ENCODE results near the gene HSP90AA1. TPM values are rescaled to one million over a fixed set of nuclear protein-coding genes. Genes with fewer than 3 reads are reported as not detected.

HSP90AA1 gene
- total RNA-seq, 4 donors from 2014 or later = 227 to 609 (median 488) TPM

DNA sequence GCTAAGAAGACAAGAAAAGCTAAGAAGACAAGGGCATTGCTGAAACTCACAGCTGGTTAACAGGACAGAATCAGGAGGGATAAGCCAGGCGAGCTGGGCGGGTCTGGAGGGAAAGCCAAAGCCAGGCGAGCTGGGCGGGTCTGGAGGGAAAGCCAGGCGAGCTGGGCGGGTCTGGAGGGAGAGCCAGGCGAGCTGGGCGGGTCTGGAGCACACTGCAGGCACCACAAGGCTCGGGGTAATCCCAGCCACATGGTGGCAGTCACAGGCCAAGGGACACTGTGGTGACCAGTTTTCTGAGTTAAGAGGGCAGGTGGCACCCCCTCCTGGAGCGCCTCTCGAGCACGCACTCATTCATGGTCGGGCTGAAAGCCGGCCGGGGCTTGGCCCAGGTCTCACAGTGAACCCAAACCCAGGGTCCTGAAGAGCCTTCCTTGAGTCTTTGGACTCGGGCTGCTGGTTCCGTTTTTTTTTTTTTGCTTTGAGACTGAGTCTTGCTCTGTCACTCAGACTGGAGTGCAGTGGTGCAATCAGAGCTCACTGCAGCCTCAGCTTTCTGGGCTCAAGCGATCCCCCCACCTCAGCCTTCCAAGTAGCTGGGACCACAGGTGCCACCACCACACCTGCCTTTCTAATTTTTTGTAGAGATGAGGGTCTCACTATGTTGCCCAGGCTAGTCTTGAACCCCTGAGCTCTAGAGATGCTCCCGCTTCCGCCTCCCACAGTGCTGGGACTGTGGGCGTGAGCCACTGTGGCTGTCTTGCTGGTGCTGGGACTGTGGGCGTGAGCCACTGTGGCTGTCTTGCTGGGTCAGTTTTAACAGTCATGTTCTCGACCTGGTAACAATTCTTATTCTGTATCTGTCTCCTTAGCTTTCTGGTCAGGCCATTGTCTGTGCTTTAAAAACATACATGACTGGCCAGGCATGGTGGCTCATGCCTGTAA lies 40.2 kb downstream of the HSP90AA1 start:
- TF ChIP-seq, protein P1, sequence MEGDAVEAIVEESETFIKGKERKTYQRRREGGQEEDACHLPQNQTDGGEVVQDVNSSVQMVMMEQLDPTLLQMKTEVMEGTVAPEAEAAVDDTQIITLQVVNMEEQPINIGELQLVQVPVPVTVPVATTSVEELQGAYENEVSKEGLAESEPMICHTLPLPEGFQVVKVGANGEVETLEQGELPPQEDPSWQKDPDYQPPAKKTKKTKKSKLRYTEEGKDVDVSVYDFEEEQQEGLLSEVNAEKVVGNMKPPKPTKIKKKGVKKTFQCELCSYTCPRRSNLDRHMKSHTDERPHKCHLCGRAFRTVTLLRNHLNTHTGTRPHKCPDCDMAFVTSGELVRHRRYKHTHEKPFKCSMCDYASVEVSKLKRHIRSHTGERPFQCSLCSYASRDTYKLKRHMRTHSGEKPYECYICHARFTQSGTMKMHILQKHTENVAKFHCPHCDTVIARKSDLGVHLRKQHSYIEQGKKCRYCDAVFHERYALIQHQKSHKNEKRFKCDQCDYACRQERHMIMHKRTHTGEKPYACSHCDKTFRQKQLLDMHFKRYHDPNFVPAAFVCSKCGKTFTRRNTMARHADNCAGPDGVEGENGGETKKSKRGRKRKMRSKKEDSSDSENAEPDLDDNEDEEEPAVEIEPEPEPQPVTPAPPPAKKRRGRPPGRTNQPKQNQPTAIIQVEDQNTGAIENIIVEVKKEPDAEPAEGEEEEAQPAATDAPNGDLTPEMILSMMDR (IDR thresholded peaks at IDR 0.05 in 4 of 5, conservative IDR thresholded peaks at IDR 0.05 in 1 of 5) = peak; percentile 43 to 69 (median 56)
- no peak for TF ChIP-seq POLR2A (IDR thresholded peaks at IDR 0.05)
- Histone ChIP-seq H3K4me3 (no peak overlapping the region), H3K27ac (peak overlapping the region; percentile 58 to 77 (median 70)), H3K36me3 (peaks cover 0 to 78% of the 10 kb centered on the region in 2 donors), H3K4me1 (peaks cover 36% of the 10 kb centered on the region in 2 donors), H3K9me3 (no peaks in the 10 kb centered on the region), H3K27me3 (no peaks in the 10 kb centered on the region)
- ATAC-seq = peak; percentile 54 to 87
- DNase-seq = peak; percentile 79 to 93
- intact Hi-C loops (cut with DNase I; ENCODE audit: low total_unique reads) (loop anchor here (1.0 to 5.0 kb wide), 4 partner anchors 40 to 284 kb away; partner anchors contain the start of genes HSP90AA1 and PPP2R5C), in situ Hi-C loops (cut with MboI; ENCODE audit: low sequenced_read_pairs in 4 of 4) (loop anchor here in 3 of 4 donors (10.0 kb wide), 2 partner anchors 48 to 268 kb away; partner anchors contain the start of gene ZNF839 (in 1 of the 3))

DNA sequence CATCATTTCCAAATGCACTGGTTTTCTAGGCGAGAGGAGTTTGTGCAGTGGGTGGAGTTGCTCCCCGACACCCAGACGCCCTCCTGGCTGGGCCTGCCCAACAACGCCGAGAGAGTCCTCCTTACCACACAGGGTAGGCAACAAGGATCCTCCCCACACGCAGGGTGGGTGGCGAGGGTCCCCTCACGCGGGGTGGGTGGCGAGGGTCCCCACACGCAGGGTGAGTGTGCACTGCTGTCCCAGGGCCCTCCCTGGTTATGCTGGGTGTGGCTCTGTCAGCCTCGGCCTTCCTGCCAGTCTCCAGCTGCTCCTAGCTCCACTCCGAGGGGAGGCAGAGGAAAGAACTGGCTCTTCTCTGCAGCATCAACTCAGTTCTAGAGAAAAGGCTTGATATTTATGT lies 42.3 kb downstream of the HSP90AA1 start:
- H3K27ac ChIP-seq = peak overlapping the region; percentile 70 to 85 (median 82)
- no peaks in the 10 kb centered on the region for H3K9me3 ChIP-seq
- TF ChIP-seq, protein P1 (IDR thresholded peaks at IDR 0.05 in 4 of 5, conservative IDR thresholded peaks at IDR 0.05 in 1 of 5) = no peak
- TF ChIP-seq POLR2A (IDR thresholded peaks at IDR 0.05) = no peak
- H3K27me3 ChIP-seq = no peaks in the 10 kb centered on the region
- H3K4me3 ChIP-seq = no peak overlapping the region
- intact Hi-C loops (cut with DNase I; ENCODE audit: low total_unique reads) = loop anchor here (5.0 kb wide), 1 partner anchor 82 kb away; the partner anchor contains the start of gene DYNC1H1
- DNase-seq = no peak
- in situ Hi-C loops (cut with MboI; ENCODE audit: low sequenced_read_pairs in 4 of 4) = loop anchor here (5.0 to 10.0 kb wide), 3 partner anchors 50 to 270 kb away; partner anchors contain the start of gene ZNF839 (in 1 of the 4)
- H3K4me1 ChIP-seq = peaks cover 22 to 26% of the 10 kb centered on the region in 2 donors
- ATAC-seq = no peak
- peaks cover under 1 to 79% of the 10 kb centered on the region in 2 donors for H3K36me3 ChIP-seq

DNA sequence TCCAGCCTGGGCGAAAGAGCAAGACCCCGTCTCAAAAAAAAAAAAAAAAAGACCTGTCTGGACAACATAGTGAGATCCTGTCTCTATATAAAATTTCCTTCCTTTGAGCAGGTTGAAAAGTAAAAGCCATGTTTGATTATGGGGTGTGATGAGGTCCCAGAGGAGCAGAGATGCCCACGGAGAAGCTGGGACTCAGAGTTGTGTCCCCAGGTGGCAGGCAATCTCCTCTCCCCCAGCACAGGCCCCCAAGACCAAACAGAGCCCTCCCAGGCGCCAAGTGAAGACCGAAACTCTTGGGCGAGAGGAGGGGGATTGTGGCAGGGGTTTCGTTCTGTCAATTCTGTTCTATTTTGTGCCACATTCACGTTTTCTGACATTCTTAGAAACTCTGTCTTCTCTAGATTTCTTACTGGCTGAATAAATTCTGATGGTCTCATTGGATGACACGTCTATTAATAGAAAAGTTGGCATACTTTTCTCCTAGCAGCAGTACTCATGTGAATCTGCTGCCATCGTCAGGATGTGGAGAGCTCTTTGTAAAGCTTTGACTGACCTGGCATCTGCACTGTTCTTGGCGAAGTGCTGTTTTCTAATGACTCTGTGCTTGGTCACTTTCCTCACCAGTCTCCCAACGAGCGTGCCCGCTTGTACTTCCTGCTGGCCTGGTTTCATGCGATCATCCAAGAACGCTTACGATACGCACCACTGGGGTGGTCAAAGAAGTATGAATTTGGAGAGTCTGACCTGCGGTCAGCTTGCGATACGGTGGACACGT lies 43.4 kb downstream of the HSP90AA1 start:
- intact Hi-C loops (cut with DNase I; ENCODE audit: low total_unique reads) = loop anchor here (1.0 to 5.0 kb wide), 2 partner anchors 81 to 336 kb away; partner anchors contain the start of gene DYNC1H1
- H3K9me3 ChIP-seq = no peaks in the 10 kb centered on the region
- no peaks in the 10 kb centered on the region for H3K27me3 ChIP-seq
- peak overlapping the region; percentile 70 to 85 (median 82) for H3K27ac ChIP-seq
- peak; percentile 62 to 65 for DNase-seq
- H3K36me3 ChIP-seq = peaks cover 2 to 79% of the 10 kb centered on the region in 2 donors
- H3K4me1 ChIP-seq = peaks cover 22 to 26% of the 10 kb centered on the region in 2 donors
- TF ChIP-seq POLR2A (IDR thresholded peaks at IDR 0.05) = no peak
- TF ChIP-seq, protein P1 (IDR thresholded peaks at IDR 0.05 in 4 of 5, conservative IDR thresholded peaks at IDR 0.05 in 1 of 5) = peak in 2 of 5 experiments; percentile 9 to 23
- in situ Hi-C loops (cut with MboI; ENCODE audit: low sequenced_read_pairs in 4 of 4) = loop anchor here (5.0 to 10.0 kb wide), 3 partner anchors 51 to 271 kb away; partner anchors contain the start of gene ZNF839 (in 1 of the 4)
- peak; percentile 77 to 94 for ATAC-seq
- no peak overlapping the region for H3K4me3 ChIP-seq

DNA sequence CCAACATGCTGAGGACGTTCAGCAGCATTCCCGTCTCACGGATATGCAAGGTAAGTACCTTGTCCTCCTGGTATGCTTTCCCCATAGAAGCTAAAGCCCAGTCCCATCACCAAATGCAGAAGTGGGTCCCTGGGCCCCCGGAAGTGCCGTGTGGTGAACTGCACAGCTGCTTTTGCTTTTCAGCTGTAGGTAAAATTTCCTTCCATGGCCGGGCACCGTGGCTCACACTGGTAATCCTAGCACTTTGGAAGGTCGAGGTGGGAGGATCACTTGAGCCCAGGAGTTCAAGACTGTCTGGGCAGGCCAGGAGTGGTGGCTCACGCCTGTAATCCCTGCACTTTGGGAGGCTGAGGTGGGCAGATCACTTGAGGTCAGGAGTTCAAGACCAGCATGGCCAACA lies 44.1 kb downstream of the HSP90AA1 start:
- H3K27me3 ChIP-seq = no peaks in the 10 kb centered on the region
- in situ Hi-C loops (cut with MboI; ENCODE audit: low sequenced_read_pairs in 4 of 4) (loop anchor here (5.0 to 10.0 kb wide), 3 partner anchors 52 to 272 kb away; partner anchors contain the start of gene ZNF839 (in 1 of the 4)), intact Hi-C loops (cut with DNase I; ENCODE audit: low total_unique reads) (loop anchor here (1.0 to 5.0 kb wide), 2 partner anchors 80 to 335 kb away; partner anchors contain the start of gene DYNC1H1)
- ATAC-seq (no peak), DNase-seq (no peak)
- TF ChIP-seq, protein P1 (IDR thresholded peaks at IDR 0.05 in 4 of 5, conservative IDR thresholded peaks at IDR 0.05 in 1 of 5) = no peak
- TF ChIP-seq POLR2A (IDR thresholded peaks at IDR 0.05) = no peak
- H3K36me3 ChIP-seq = peaks cover 2 to 79% of the 10 kb centered on the region in 2 donors
- H3K4me3 ChIP-seq = no peak overlapping the region
- no peaks in the 10 kb centered on the region for H3K9me3 ChIP-seq
- H3K27ac ChIP-seq = peak overlapping the region; percentile 70 to 85 (median 82)
- H3K4me1 ChIP-seq = peaks cover 22 to 26% of the 10 kb centered on the region in 2 donors

Data from gastrocnemius medialis (tissue), 4 donors.